H9 (cell line): ENCODE data around the gene RNPEPL1. TPM values are rescaled to one million over a fixed set of nuclear protein-coding genes. Genes with fewer than 3 reads are reported as not detected.

ENCODE experiments used
- DNase-seq: peaks from one replicate; pipeline ENCODE4 v3.0.0-alpha.2; 2017
- H2AFZ ChIP-seq: one replicate; pipeline ENCODE4 v1.6.1; 2013; ENCODE audit warnings: mild to moderate bottlenecking, low read length, control low read depth, moderate library complexity
- H2AK5ac ChIP-seq: 2 replicates; pipeline ENCODE4 v1.6.1; 2013; ENCODE audit warnings: low read length, control low read depth, mixed read lengths; ENCODE audit not compliant: insufficient read length
- H2BK120ac ChIP-seq: one replicate; pipeline ENCODE4 v1.6.1; 2013; ENCODE audit warnings: low read depth, mild to moderate bottlenecking, low read length, control low read depth, inconsistent platforms; ENCODE audit not compliant: poor library complexity, severe bottlenecking
- H2BK12ac ChIP-seq: 2 replicates; pipeline ENCODE4 v1.6.1; 2013; ENCODE audit warnings: low read length, control low read depth, mixed read lengths, low read depth; ENCODE audit not compliant: insufficient read length
- H2BK15ac ChIP-seq: 2 replicates; pipeline ENCODE4 v1.6.1; 2013; ENCODE audit warnings: low read depth, low read length, control low read depth
- H2BK20ac ChIP-seq: one replicate; pipeline ENCODE4 v1.6.1; 2013; ENCODE audit warnings: low read depth, mild to moderate bottlenecking, low read length, control low read depth, inconsistent platforms; ENCODE audit not compliant: poor library complexity, severe bottlenecking
- H2BK5ac ChIP-seq: 2 replicates; pipeline ENCODE4 v1.6.1; 2013; ENCODE audit warnings: low read length, control low read depth, mixed read lengths; ENCODE audit not compliant: insufficient read length
- H3K14ac ChIP-seq: 2 replicates; pipeline ENCODE4 v1.6.1; 2013; ENCODE audit warnings: low read length, control low read depth; ENCODE audit not compliant: insufficient read depth
- H3K18ac ChIP-seq: 2 replicates; pipeline ENCODE4 v1.6.1; 2013; ENCODE audit warnings: low read depth, mild to moderate bottlenecking, mixed read lengths, low read length, control low read depth; ENCODE audit not compliant: insufficient read length
- H3K23ac ChIP-seq: 2 replicates; pipeline ENCODE4 v1.6.1; 2013; ENCODE audit warnings: low read length, control low read depth, mixed read lengths, low read depth; ENCODE audit not compliant: insufficient read length
- H3K23me2 ChIP-seq: 2 replicates; pipeline ENCODE4 v1.6.1; 2013; ENCODE audit warnings: low read depth, mild to moderate bottlenecking, mixed read lengths, low read length, control low read depth; ENCODE audit not compliant: insufficient read length, poor library complexity, severe bottlenecking
- H3K27ac ChIP-seq: 2 replicates; pipeline ENCODE4 v1.5.1; 2013; ENCODE audit warnings: low read length, control low read depth, mixed read lengths, low read depth; ENCODE audit not compliant: insufficient read length
- H3K27me3 ChIP-seq: 2 replicates; pipeline ENCODE4 v1.6.1; 2013; ENCODE audit warnings: low read length, control low read depth, inconsistent platforms; ENCODE audit not compliant: insufficient read depth
- H3K4ac ChIP-seq: 2 replicates; pipeline ENCODE4 v1.6.1; 2013; ENCODE audit warnings: low read depth, mild to moderate bottlenecking, control low read depth, inconsistent platforms, low read length, moderate library complexity
- H3K4me1 ChIP-seq: 2 replicates; pipeline ENCODE4 v1.6.1; 2013; ENCODE audit warnings: low read length, control low read depth, inconsistent platforms; ENCODE audit not compliant: insufficient read depth
- H3K4me2 ChIP-seq: 2 replicates; pipeline ENCODE4 v1.6.1; 2013; ENCODE audit warnings: low read length, control low read depth, mixed read lengths; ENCODE audit not compliant: insufficient read length, insufficient read depth
- H3K56ac ChIP-seq: 2 replicates; pipeline ENCODE4 v1.6.1; 2013; ENCODE audit warnings: low read depth, mild to moderate bottlenecking, mixed read lengths, low read length, control low read depth; ENCODE audit not compliant: insufficient read length
- H3K79me1 ChIP-seq: 2 replicates; pipeline ENCODE4 v1.6.1; 2013; ENCODE audit warnings: low read depth, mild to moderate bottlenecking, moderate library complexity, low read length, control low read depth, inconsistent platforms; ENCODE audit not compliant: insufficient read depth, poor library complexity, severe bottlenecking
- H3K79me2 ChIP-seq: 2 replicates; pipeline ENCODE4 v1.6.1; 2013; ENCODE audit warnings: low read length, control low read depth, inconsistent platforms; ENCODE audit not compliant: insufficient read depth
- H3K9ac ChIP-seq: 2 replicates; pipeline ENCODE4 v1.6.1; 2013; ENCODE audit warnings: low read length, control low read depth, mixed read lengths; ENCODE audit not compliant: insufficient read length; ENCODE audit errors: extremely low read depth
- H3K9me3 ChIP-seq: one replicate; pipeline ENCODE4 v1.6.1; 2013; ENCODE audit warnings: low read depth, low read length, inconsistent platforms; ENCODE audit not compliant: control insufficient read depth
- H3T11ph ChIP-seq: one replicate; pipeline ENCODE4 v1.6.1; 2013; ENCODE audit warnings: mild to moderate bottlenecking, low read length, control low read depth, inconsistent platforms
- H4K20me1 ChIP-seq: one replicate; pipeline ENCODE4 v1.6.1; 2013; ENCODE audit not compliant: control insufficient read depth, insufficient read length, insufficient read depth
- H4K5ac ChIP-seq: 2 replicates; pipeline ENCODE4 v1.6.1; 2013; ENCODE audit warnings: low read depth, mild to moderate bottlenecking, mixed read lengths, low read length, control low read depth; ENCODE audit not compliant: insufficient read length
- H4K8ac ChIP-seq: replicated peaks from 2 replicates; pipeline ENCODE4 v1.6.1; 2013; ENCODE audit warnings: low read length, control low read depth, mixed read lengths, low read depth; ENCODE audit not compliant: insufficient read length
- H4K91ac ChIP-seq: 2 replicates; pipeline ENCODE4 v1.6.1; 2013; ENCODE audit warnings: low read depth, mild to moderate bottlenecking, moderate library complexity, mixed read lengths, low read length, control low read depth; ENCODE audit not compliant: insufficient read length
- H3K27ac Mint-ChIP-seq, 3 experiments: 2 replicates in 2 of 3; 3 replicates in 1 of 3; pipeline ENCODE4 v1.8.0; 2020 to 2021; ENCODE audit warnings: mixed read lengths in 3 of 3, mild to moderate bottlenecking in 1 of 3, moderate library complexity in 1 of 3
- H3K27me3 Mint-ChIP-seq: 2 replicates; pipeline ENCODE4 v1.8.0; 2021; ENCODE audit warnings: low read depth, mild to moderate bottlenecking, moderate library complexity, mixed read lengths
- H3K36me3 Mint-ChIP-seq, 3 experiments: 2 replicates in 2 of 3; 3 replicates in 1 of 3; pipeline ENCODE4 v1.8.0; 2020 to 2021; ENCODE audit warnings: low read depth in 3 of 3, mixed read lengths in 3 of 3; ENCODE audit not compliant: insufficient read depth in 1 of 3
- H3K4me1 Mint-ChIP-seq, 2 experiments: 2 replicates each; pipeline ENCODE4 v1.8.0; 2020; ENCODE audit warnings: mixed read lengths in 2 of 2
- H3K4me3 Mint-ChIP-seq, 2 experiments: 2 replicates in 1 of 2; 3 replicates in 1 of 2; pipeline ENCODE4 v1.8.0; 2020 to 2021; ENCODE audit warnings: mild to moderate bottlenecking in 2 of 2, mixed read lengths in 2 of 2, moderate library complexity in 1 of 2
- H3K9me3 Mint-ChIP-seq, 2 experiments: 2 replicates in 1 of 2; 3 replicates in 1 of 2; pipeline ENCODE4 v1.8.0; 2020; ENCODE audit warnings: mild to moderate bottlenecking in 2 of 2, mixed read lengths in 2 of 2, moderate library complexity in 1 of 2
- WGBS: extraction: QIAGEN DNeasy Blood & Tissue Kit; methylation state at CpG from one replicate; pipeline ENCODE4 v1.1.7; 2013; ENCODE audit warnings: missing lambda C conversion rate, low lambda C conversion rate, mixed read lengths; ENCODE audit not compliant: insufficient read length; ENCODE audit errors: extremely low coverage; 5-methylcytosine and 5-hydroxymethylcytosine counted together
- total RNA-seq: library from RNA; stranded (reverse); gene quantifications from 2 replicates; pipeline ENCODE4 v1.2.1, GENCODE V29; 2021
- TF ChIP-seq, protein P1 (sequence below): fragments of 200-600 bp; sonication (generic); conservative IDR thresholded peaks from 3 replicates; pipeline ENCODE4 v1.8.0; 2021; ENCODE audit warnings: antibody characterized with exemption, mild to moderate bottlenecking

Gene RNPEPL1
- total RNA-seq, 1 experiment from 2014 or later: 22.5 TPM

DNA sequence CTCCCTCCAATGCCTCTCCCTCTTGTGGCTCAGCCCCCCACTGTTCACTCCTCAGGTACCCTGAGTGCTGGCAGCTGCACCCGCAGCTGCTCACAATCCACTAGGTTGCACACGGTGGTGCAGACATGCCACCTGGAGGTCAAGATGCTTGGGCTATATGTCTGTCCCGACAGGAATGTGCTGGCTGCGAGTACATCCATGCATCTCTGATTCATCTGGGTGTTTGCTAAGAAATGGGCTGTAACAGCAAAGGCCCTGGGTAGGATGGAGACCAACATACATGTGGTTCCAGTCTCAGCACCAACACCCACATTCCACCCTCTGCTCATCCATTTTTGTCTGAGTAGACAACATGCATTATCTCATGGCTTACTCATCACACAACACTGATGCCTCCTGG is 41.8 kb upstream of the RNPEPL1 start:
- Histone ChIP-seq H3K18ac (no peak overlapping the region), H2BK5ac (no peak overlapping the region), H3K79me1 (no peaks in the 10 kb centered on the region), H3K4ac (no peak overlapping the region), H2BK12ac (no peak overlapping the region), H4K91ac (no peak overlapping the region), H2BK120ac (no peak overlapping the region), H4K8ac (no peak overlapping the region), H4K5ac (no peak overlapping the region), H3K4me1 (no peaks in the 10 kb centered on the region), H3K9me3 (peaks cover 25% of the 10 kb centered on the region), H3K79me2 (no peaks in the 10 kb centered on the region), H3K9ac (no peak overlapping the region), H2AK5ac (no peak overlapping the region), H3K23ac (no peak overlapping the region), H3K14ac (no peak overlapping the region), H2BK15ac (no peak overlapping the region), H2BK20ac (no peak overlapping the region), H3K56ac (no peak overlapping the region), H3K4me2 (no peak overlapping the region), H3K27ac (no peak overlapping the region), H3T11ph (no peak overlapping the region), H4K20me1 (no peaks in the 10 kb centered on the region), H3K27me3 (no peaks in the 10 kb centered on the region), H2AFZ (no peak overlapping the region), H3K23me2 (no peaks in the 10 kb centered on the region)
- peaks cover 74 to 77% of the 10 kb centered on the region in 2 experiments for H3K9me3 Mint-ChIP-seq
- no CpG with 5 or more reads among the region's 4 CpGs for WGBS
- no peak for DNase-seq
- no peak overlapping the region for H3K27ac Mint-ChIP-seq
- no peaks in the 10 kb centered on the region for H3K4me1 Mint-ChIP-seq
- peaks cover 72 to 86% (median 84%) of the 10 kb centered on the region in 3 experiments for H3K36me3 Mint-ChIP-seq
- TF ChIP-seq, protein P1, sequence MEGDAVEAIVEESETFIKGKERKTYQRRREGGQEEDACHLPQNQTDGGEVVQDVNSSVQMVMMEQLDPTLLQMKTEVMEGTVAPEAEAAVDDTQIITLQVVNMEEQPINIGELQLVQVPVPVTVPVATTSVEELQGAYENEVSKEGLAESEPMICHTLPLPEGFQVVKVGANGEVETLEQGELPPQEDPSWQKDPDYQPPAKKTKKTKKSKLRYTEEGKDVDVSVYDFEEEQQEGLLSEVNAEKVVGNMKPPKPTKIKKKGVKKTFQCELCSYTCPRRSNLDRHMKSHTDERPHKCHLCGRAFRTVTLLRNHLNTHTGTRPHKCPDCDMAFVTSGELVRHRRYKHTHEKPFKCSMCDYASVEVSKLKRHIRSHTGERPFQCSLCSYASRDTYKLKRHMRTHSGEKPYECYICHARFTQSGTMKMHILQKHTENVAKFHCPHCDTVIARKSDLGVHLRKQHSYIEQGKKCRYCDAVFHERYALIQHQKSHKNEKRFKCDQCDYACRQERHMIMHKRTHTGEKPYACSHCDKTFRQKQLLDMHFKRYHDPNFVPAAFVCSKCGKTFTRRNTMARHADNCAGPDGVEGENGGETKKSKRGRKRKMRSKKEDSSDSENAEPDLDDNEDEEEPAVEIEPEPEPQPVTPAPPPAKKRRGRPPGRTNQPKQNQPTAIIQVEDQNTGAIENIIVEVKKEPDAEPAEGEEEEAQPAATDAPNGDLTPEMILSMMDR: no peak
- H3K27me3 Mint-ChIP-seq: no peaks in the 10 kb centered on the region; the same call in none of the 2 replicates
- H3K4me3 Mint-ChIP-seq: no peak overlapping the region
